ENCODE data around the gene CDH13. TPM values are rescaled to one million over a fixed set of nuclear protein-coding genes. Genes with fewer than 3 reads are reported as not detected.

The CDH13 gene
- polyA plus RNA-seq, 1 donor from 2014 or later: 3.2 TPM

GRCh38 chr16:83143788-83144187, 517.0 kb downstream of the CDH13 start:
- Histone ChIP-seq H4K20me1 (ENCODE audit: insufficient read depth) (no peaks in the 10 kb centered on the region), H3K9me3 (ENCODE audit: low read length) (no peaks in the 10 kb centered on the region), H3K4me2 (ENCODE audit: low read length) (no peak overlapping the region), H3K27ac (ENCODE audit: low read length) (no peak overlapping the region), H3F3A (ENCODE audit: insufficient read depth, low read length, poor library complexity, severe bottlenecking) (no peaks in the 10 kb centered on the region), H3K4me3 (ENCODE audit: low read length) (no peak overlapping the region), H3K36me3 (ENCODE audit: insufficient read depth, low read length) (no peaks in the 10 kb centered on the region), H3K9ac (ENCODE audit: low read length) (no peak overlapping the region), H3K27me3 (ENCODE audit: insufficient read depth, low read depth, low read length) (no peaks in the 10 kb centered on the region), H3K9me2 (ENCODE audit: insufficient read depth, low read length) (no peaks in the 10 kb centered on the region), H3K79me2 (replicated peaks; ENCODE audit: insufficient read depth, low read length) (no peaks in the 10 kb centered on the region), H2AFZ (ENCODE audit: low read depth, low read length) (no peak overlapping the region)
- TF ChIP-seq TAF1 (IDR thresholded peaks at IDR 0.05; ENCODE audit: low read depth): no peak
- no peak for TF ChIP-seq POLR2AphosphoS5 (IDR thresholded peaks at IDR 0.05)
- TF ChIP-seq EZH2 (IDR thresholded peaks at IDR 0.05; ENCODE audit: borderline replicate concordance, insufficient read depth, low read length, poor library complexity, severe bottlenecking): no peak
- TF ChIP-seq EP300 (conservative IDR thresholded peaks at IDR 0.05; ENCODE audit: poor library complexity, severe bottlenecking): no peak
- TF ChIP-seq CTCF (IDR thresholded peaks at IDR 0.05; ENCODE audit: poor library complexity, severe bottlenecking): no peak
- no peak for TF ChIP-seq SMC3 (conservative IDR thresholded peaks at IDR 0.05; ENCODE audit: poor library complexity)
- no peak for TF ChIP-seq MXI1 (conservative IDR thresholded peaks at IDR 0.05; ENCODE audit: poor library complexity, severe bottlenecking)
- TF ChIP-seq REST (IDR thresholded peaks at IDR 0.05; ENCODE audit: borderline replicate concordance): no peak
- TF ChIP-seq RAD21 (conservative IDR thresholded peaks at IDR 0.05): no peak

- Histone ChIP-seq H3K27ac (ENCODE audit: low read length) (no peak overlapping the region), H3K4me3 (ENCODE audit: low read length) (no peak overlapping the region), H3K9me3 (ENCODE audit: low read length) (no peaks in the 10 kb centered on the region), H3F3A (ENCODE audit: insufficient read depth, low read length, poor library complexity, severe bottlenecking) (no peaks in the 10 kb centered on the region), H3K9me2 (ENCODE audit: insufficient read depth, low read length) (no peaks in the 10 kb centered on the region), H3K36me3 (ENCODE audit: insufficient read depth, low read length) (no peaks in the 10 kb centered on the region), H2AFZ (ENCODE audit: low read depth, low read length) (no peak overlapping the region), H3K27me3 (ENCODE audit: insufficient read depth, low read depth, low read length) (no peaks in the 10 kb centered on the region), H4K20me1 (ENCODE audit: insufficient read depth) (no peaks in the 10 kb centered on the region), H3K79me2 (replicated peaks; ENCODE audit: insufficient read depth, low read length) (no peaks in the 10 kb centered on the region), H3K9ac (ENCODE audit: low read length) (no peak overlapping the region), H3K4me2 (ENCODE audit: low read length) (no peak overlapping the region)
- TF ChIP-seq POLR2AphosphoS5 (IDR thresholded peaks at IDR 0.05) (no peak), REST (IDR thresholded peaks at IDR 0.05; ENCODE audit: borderline replicate concordance) (no peak), SMC3 (conservative IDR thresholded peaks at IDR 0.05; ENCODE audit: poor library complexity) (no peak), CTCF (IDR thresholded peaks at IDR 0.05; ENCODE audit: poor library complexity, severe bottlenecking) (no peak), EZH2 (IDR thresholded peaks at IDR 0.05; ENCODE audit: borderline replicate concordance, insufficient read depth, low read length, poor library complexity, severe bottlenecking) (no peak), TAF1 (IDR thresholded peaks at IDR 0.05; ENCODE audit: low read depth) (no peak), EP300 (conservative IDR thresholded peaks at IDR 0.05; ENCODE audit: poor library complexity, severe bottlenecking) (no peak), RAD21 (conservative IDR thresholded peaks at IDR 0.05) (no peak), MXI1 (conservative IDR thresholded peaks at IDR 0.05; ENCODE audit: poor library complexity, severe bottlenecking) (no peak)
Observed at GRCh38 chr16:83145297-83145696, 518.5 kb downstream of the CDH13 start.

Measured in neural cell (in vitro differentiated cells).